ENCODE results near the gene SHMT1.

SHMT1 gene

DNA sequence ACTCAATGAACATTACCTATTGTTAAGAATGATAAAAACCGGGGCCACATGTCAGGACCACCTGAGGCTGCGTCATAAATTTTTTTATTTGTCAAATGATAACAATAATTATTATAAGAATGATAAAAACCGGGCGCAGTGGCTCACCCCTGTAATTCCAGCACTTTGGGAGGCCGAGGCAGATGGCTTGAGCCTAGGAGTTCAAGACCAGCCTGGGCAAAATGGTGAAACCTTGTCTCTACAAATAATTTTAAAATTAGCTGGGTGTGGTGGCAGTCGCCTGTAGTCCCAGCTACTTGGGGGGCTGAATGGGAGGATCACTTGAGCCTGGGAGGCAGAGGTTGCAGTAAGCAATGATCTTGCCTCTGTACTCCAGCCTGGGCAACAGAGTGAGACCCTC, 816 bp upstream of the SHMT1 start:
- TF ChIP-seq, protein P1, sequence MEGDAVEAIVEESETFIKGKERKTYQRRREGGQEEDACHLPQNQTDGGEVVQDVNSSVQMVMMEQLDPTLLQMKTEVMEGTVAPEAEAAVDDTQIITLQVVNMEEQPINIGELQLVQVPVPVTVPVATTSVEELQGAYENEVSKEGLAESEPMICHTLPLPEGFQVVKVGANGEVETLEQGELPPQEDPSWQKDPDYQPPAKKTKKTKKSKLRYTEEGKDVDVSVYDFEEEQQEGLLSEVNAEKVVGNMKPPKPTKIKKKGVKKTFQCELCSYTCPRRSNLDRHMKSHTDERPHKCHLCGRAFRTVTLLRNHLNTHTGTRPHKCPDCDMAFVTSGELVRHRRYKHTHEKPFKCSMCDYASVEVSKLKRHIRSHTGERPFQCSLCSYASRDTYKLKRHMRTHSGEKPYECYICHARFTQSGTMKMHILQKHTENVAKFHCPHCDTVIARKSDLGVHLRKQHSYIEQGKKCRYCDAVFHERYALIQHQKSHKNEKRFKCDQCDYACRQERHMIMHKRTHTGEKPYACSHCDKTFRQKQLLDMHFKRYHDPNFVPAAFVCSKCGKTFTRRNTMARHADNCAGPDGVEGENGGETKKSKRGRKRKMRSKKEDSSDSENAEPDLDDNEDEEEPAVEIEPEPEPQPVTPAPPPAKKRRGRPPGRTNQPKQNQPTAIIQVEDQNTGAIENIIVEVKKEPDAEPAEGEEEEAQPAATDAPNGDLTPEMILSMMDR (IDR thresholded peaks at IDR 0.05; ENCODE audit: low read depth, low read length), result no peak
- in situ Hi-C loops (cut with HindIII; ENCODE audit: low sequenced_read_pairs), result no loop called here
- DNase-seq (ENCODE audit: low read depth, low spot score), result no peak
- no peak overlapping the region for H3K4me3 ChIP-seq (ENCODE audit: low read depth, low read length)

DNA sequence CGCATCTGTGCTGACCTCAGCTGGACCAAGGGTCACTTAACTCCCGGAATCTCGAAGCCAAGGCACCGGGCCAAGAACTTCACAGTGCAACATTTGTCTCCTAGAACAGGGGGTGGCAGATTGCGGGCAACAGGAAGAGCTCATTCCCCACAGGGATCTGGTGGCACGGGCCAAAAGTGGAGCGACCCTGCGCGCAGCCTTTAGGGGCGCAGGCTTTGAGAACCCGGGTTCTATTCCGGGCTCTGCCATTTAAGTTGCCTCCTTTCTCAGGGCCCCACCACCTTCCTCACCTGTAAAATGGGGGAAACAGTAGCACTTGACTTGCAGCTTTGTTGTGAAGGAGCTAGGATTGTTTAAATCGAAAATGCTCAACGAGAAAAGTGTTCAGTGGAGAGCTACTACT, 651 bp downstream of the SHMT1 start:
- DNase-seq (ENCODE audit: low read depth, low spot score), result peak; percentile 29
- in situ Hi-C loops (cut with HindIII; ENCODE audit: low sequenced_read_pairs), result no loop called here
- TF ChIP-seq, protein P1 (IDR thresholded peaks at IDR 0.05; ENCODE audit: low read depth, low read length), result no peak
- peak overlapping the region; percentile 64 for H3K4me3 ChIP-seq (ENCODE audit: low read depth, low read length)

DNA sequence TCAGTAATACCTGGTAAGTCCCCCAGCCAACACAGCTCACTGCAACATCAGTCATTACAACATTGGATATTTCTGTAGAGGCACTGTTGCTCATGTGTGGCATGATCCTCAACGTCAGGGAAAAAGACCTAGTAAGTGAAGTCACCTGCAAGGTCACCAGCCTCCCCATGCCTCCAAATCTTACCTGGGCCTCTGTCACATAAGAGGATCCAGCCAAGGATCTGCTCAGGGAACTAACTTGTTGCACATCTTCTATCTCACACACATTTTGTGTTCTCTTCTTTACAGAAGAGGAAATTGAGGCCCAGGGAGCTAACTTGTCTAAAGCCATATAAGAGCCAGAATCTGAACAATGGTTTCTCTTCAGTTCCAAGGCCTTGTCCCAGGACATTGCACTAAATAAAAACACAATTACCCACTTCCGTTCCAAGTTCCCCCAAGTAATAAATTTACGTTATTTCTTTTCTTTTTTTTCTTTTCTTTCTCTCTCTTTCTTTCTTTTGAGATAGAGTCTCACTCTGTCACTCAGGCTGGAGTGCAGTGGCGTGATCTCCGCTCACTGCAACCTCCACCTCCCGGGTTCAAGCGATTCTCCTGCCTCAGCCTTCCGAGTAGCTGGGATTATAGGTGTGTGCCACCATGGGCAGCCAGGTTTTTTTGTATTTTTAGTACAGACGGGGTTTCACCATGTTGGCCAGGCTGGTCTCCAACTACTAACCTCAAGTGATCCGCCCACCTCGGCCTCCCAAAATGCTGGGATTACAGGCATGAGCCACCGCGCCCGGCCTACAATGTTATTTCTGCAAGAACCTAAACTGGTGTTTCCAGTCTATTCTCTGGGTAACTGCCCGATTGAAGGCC, 1.3 kb downstream of the SHMT1 start:
- in situ Hi-C loops (cut with HindIII; ENCODE audit: low sequenced_read_pairs), result no loop called here
- no peak for DNase-seq (ENCODE audit: low read depth, low spot score)
- peak overlapping the region; percentile 64 for H3K4me3 ChIP-seq (ENCODE audit: low read depth, low read length)
- TF ChIP-seq, protein P1 (IDR thresholded peaks at IDR 0.05; ENCODE audit: low read depth, low read length), result no peak

DNA sequence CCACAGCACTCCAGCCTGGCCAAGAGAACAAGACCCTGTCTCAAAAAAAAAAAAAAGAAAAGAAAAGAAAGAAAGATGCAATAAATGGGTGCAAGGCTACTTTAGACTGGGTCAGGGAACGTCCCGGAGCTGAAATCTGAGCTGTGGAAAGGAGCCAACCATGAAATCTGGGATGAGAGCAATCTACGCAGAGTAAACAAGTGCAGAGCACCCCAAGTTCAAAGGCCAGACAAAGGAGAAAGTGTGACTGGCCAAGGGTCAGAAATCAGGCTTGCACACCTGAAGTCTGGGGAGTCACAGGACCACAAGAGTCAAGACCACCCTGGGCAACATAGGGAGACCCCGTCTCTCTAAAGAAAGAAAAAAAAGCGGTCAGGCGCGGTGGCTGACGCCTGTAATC, 2.8 kb downstream of the SHMT1 start:
- DNase-seq (ENCODE audit: low read depth, low spot score), result no peak
- H3K4me3 ChIP-seq (ENCODE audit: low read depth, low read length), result no peak overlapping the region
- in situ Hi-C loops (cut with HindIII; ENCODE audit: low sequenced_read_pairs), result no loop called here
- TF ChIP-seq, protein P1 (IDR thresholded peaks at IDR 0.05; ENCODE audit: low read depth, low read length), result no peak

DNA sequence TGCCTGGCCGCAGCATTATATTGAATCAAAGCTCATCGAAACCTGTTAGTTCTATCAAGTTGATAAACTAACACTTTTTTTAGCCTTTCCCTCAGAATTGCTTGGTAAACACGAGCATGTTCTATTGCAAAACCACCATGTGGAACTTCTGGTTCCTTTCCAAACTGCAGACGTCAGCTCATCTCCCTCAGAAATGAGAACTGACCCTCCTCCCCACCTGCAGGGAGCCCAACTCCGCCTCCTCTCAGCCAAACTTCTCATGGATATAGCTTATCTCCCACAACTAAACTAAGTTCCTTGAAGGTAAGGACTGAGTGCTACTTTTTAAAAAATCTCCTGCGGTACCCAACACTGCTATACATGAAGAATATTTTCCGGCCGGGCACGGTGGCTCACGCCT, 6.7 kb downstream of the SHMT1 start:
- peak; percentile 29 for DNase-seq (ENCODE audit: low read depth, low spot score)
- no peak overlapping the region for H3K4me3 ChIP-seq (ENCODE audit: low read depth, low read length)
- TF ChIP-seq, protein P1 (IDR thresholded peaks at IDR 0.05; ENCODE audit: low read depth, low read length), result no peak
- in situ Hi-C loops (cut with HindIII; ENCODE audit: low sequenced_read_pairs), result no loop called here

DNA sequence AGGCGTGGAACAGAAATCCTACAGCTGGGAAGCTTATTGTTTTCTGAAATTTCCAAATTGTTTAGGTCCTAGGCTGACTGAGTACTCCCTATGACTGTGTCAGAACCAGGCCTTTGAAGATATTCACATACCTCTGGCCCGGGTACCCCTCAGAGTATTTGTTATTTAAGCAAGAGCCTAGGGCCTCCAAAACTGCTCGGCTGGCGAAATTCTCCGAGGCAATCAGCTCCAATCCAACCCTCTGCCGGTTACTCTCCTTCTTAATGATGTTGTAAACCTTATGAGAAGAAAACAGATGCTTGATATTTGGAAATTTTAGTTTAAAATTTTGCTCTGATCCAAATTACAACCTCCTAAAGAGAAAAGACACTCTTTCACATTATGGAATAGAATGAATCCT, 9.8 kb downstream of the SHMT1 start:
- no peak for DNase-seq (ENCODE audit: low read depth, low spot score)
- TF ChIP-seq, protein P1 (IDR thresholded peaks at IDR 0.05; ENCODE audit: low read depth, low read length), result no peak
- in situ Hi-C loops (cut with HindIII; ENCODE audit: low sequenced_read_pairs), result no loop called here
- H3K4me3 ChIP-seq (ENCODE audit: low read depth, low read length), result no peak overlapping the region
